ENCODE results near the gene DTYMK.

The DTYMK gene

DNA sequence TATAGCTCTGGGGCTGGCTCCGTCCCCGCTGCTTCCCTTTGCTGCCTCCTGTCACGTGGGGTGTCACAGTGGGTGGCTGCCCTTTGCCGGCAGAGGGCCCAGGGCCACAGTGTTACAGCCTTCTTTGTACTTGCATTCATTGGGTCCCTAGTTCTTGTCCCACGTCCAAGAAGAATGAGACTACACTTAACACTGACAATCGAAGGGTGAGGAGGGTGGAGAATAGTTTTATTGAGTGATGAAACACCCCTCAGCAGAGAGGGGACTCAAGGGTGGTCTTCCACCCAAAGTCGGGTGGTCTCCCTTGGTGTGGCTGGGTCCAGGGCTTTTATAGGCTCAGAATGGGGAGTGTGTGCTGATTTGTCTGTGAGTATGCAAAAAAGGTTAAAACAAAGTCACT is 47.2 kb downstream of the DTYMK start:
- TF ChIP-seq, protein P1, sequence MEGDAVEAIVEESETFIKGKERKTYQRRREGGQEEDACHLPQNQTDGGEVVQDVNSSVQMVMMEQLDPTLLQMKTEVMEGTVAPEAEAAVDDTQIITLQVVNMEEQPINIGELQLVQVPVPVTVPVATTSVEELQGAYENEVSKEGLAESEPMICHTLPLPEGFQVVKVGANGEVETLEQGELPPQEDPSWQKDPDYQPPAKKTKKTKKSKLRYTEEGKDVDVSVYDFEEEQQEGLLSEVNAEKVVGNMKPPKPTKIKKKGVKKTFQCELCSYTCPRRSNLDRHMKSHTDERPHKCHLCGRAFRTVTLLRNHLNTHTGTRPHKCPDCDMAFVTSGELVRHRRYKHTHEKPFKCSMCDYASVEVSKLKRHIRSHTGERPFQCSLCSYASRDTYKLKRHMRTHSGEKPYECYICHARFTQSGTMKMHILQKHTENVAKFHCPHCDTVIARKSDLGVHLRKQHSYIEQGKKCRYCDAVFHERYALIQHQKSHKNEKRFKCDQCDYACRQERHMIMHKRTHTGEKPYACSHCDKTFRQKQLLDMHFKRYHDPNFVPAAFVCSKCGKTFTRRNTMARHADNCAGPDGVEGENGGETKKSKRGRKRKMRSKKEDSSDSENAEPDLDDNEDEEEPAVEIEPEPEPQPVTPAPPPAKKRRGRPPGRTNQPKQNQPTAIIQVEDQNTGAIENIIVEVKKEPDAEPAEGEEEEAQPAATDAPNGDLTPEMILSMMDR (IDR thresholded peaks at IDR 0.05; ENCODE audit: insufficient read depth, low read depth, low read length, missing control alignments) = no peak
- H3K4me3 ChIP-seq (ENCODE audit: low read length) = no peak overlapping the region
- DNase-seq (ENCODE audit: low read depth) = no peak

DNA sequence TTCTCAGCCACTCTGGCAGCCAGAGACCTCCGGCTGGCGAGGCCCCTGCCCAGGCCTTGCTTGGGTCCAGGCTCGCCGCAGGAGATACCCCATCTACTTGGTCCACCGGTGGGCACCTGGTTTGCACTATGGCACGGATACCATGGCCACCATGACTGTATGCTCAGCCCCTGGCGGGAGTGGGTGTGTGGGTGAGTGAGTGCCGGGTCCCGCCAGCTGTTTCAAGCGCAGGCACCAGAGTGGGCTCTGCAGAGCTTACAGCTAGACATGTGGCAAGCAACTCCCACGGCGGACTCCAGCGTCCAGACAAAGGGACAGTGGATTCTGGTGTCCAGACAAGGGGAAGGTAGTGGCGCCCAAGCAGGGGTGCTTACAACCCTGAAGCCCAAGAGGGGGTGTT is 47.7 kb downstream of the DTYMK start:
- DNase-seq (ENCODE audit: low read depth) = no peak
- peak overlapping the region; percentile 78 for H3K4me3 ChIP-seq (ENCODE audit: low read length)
- TF ChIP-seq, protein P1 (IDR thresholded peaks at IDR 0.05; ENCODE audit: insufficient read depth, low read depth, low read length, missing control alignments) = no peak

DNA sequence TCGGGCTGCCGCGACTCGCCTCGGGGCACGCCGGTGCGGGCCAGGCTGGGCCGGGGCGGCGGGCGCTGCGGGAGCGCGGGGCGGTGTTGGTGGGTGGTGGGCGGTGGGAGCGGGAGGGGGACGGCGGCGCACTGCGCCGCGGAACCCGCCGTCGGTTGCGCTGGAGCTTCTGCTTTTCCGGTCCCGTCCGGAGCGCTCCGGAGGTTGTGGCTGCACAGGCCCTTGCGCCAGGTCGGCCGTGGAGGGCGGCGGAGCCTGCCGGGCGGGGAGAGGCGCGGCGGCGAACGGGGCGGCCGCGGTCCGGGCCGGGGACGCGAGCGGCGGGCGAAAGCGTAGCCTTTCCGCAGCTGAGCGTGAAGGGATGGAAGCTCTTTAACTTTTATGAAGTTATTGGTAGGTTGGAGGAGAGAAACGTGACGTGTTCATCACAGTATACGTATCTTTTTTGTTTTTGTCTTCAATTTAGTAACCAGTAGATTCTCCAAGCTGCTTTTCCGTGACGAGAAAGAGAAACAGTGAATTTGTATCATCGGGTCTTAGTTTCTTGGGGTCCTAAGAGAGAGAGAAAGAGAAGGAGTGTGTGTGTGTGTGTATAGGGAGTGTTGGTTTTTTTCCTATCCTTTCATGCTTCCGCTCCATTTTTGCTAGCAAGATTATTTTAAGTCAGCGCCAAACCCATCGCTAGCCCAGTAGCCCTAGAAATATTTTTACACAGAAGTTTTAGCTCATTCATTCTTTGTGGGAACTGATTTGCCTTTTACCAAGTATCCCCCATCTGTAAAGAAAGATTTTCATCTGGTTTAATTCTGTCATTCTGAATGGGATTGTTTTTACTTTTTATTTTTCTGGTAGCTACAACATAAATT is 48.6 kb downstream of the DTYMK start:
- peak overlapping the region; percentile 78 for H3K4me3 ChIP-seq (ENCODE audit: low read length)
- peak; percentile 24 for DNase-seq (ENCODE audit: low read depth)
- TF ChIP-seq, protein P1 (IDR thresholded peaks at IDR 0.05; ENCODE audit: insufficient read depth, low read depth, low read length, missing control alignments) = no peak

DNA sequence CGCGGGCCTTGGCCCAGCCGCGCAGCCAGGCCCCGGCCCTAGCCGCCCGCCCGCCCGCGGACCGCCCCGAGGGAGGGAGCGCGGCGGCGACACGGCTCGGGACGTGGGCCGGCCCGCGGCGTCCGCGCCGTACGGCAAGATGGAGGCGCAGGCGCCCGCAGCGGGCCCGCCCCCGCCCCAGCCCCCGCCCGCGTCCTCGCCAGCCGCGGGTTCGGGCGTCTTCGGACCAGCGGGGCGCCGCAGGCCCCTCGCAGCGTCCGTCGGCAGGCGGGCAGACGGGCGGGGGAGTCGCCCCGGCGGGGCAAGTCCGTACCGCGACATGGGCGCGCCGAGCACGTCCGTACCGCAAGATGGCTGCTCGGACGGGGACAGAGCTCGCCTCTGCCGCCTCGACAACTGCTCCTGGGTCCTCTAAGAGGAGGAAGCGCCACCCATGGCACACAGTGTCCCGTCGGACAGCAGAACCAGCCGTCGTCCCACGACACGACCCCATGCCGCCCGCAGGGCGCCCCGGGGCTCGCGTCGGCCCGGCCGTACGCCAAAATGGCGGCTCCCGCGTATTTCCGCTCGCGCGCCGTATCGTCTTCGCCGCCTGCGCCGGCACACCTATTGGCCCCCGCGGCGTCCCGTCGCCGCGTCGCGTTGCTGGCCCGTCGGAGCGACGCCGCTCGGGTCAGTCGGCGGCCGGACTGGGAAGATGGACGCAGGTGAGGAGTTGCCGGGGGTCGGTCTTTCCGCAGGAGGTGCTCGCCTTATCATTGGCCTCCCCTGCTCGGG is 49.4 kb downstream of the DTYMK start, which contains the start of the genes ATG4B and THAP4:
ATG4B (plus strand) TSS at position 676 of the 777 bp plus-strand sequence; CDS start at position 698, 22 bp downstream.
THAP4 (minus strand) TSS at position 141 of the 777 bp plus-strand sequence. CDS start 141 bp downstream, outside the sequence.
- H3K4me3 ChIP-seq (ENCODE audit: low read length) = peak within 1 kb of the TSS; percentile 78
- TF ChIP-seq, protein P1 (IDR thresholded peaks at IDR 0.05; ENCODE audit: insufficient read depth, low read depth, low read length, missing control alignments) = no peak
- peak; percentile 87 for DNase-seq (ENCODE audit: low read depth)

DNA sequence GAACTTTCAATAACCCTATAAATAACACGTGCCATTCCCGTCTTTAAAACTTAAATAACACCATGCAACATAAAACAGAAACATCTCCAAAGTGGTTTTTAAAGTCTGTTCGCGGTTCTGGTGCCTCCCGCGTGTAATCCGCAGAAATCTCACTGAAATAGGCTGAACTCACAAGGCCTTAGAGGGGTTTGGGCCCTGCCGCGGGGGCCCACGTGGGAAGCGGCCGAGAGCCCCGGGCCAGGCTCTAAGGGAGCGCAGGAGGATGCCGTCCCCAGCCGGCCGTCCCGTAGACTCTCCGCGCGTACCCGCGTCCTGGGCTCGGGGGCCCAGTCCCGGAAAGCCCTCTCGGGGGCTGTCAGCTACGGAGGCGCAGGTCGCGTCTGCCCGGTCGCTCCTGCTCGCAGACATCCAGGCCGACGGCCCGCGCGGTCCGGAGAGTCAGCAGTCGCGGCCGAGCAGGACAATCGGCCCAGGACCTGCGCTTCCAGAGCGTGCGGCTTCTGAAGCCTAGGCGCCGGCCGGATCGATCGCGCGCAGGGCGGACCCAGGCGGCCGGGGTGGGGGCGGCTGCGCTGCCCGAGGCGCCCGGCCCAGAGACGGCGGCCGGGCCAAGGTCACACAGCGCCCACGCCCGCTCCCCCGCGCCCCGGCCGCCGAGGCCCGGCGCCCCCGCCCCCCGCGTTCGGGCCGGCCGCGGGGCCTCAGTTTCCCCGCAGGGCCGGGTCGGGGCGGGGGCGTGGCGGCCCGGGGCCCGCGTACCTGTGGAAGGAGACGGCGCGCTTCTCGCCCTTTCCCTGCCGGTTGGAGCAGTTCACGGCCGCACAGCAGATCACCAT is 50.2 kb downstream of the DTYMK start:
- TF ChIP-seq, protein P1 (IDR thresholded peaks at IDR 0.05; ENCODE audit: insufficient read depth, low read depth, low read length, missing control alignments) = no peak
- H3K4me3 ChIP-seq (ENCODE audit: low read length) = peak overlapping the region; percentile 72
- peak; percentile 49 for DNase-seq (ENCODE audit: low read depth)

GRCh38 chr2:241635756-241636155 is 50.9 kb downstream of the DTYMK start:
- TF ChIP-seq, protein P1 (IDR thresholded peaks at IDR 0.05; ENCODE audit: insufficient read depth, low read depth, low read length, missing control alignments) = no peak
- no peak for DNase-seq (ENCODE audit: low read depth)
- peak overlapping the region; percentile 72 for H3K4me3 ChIP-seq (ENCODE audit: low read length)

Data from epithelial cell of esophagus (primary cell).